SU-DHL-6 (cell line): ENCODE measurements around the gene CCDC152.

Source experiments
- H2AFZ ChIP-seq: fragments of 200-600 bp; sonication (generic); 2 replicates; pipeline ENCODE4 v1.6.1; 2014; ENCODE audit warnings: low read depth, mild to moderate bottlenecking, moderate library complexity, mixed read lengths, antibody characterized with exemption, low read length; ENCODE audit not compliant: severe bottlenecking
- H3F3A ChIP-seq: fragments of 200-600 bp; shearing (Covaris generic); 2 replicates; pipeline ENCODE4 v1.6.0; 2016; ENCODE audit warnings: antibody characterized with exemption, mild to moderate bottlenecking; ENCODE audit not compliant: insufficient read depth
- H3K27ac ChIP-seq: fragments of 200-600 bp; sonication (generic); 2 replicates; pipeline ENCODE4 v1.5.1; 2016; ENCODE audit warnings: low read depth, mild to moderate bottlenecking, low read length, moderate library complexity, mixed read lengths
- H3K27me3 ChIP-seq: fragments of 200-600 bp; sonication (generic), shearing (Covaris generic); 2 replicates; pipeline ENCODE4 v1.6.0; 2014; ENCODE audit warnings: mild to moderate bottlenecking, low read length
- H3K36me3 ChIP-seq: fragments of 200-600 bp; sonication (generic); 2 replicates; pipeline ENCODE4 v1.6.1; 2014; ENCODE audit warnings: mild to moderate bottlenecking, low read length, mixed read lengths
- H3K4me2 ChIP-seq: fragments of 300-600, 200-600 bp; shearing (Covaris generic), sonication (generic); 2 replicates; pipeline ENCODE4 v1.6.0; 2014; ENCODE audit warnings: low read length, low read depth, mild to moderate bottlenecking; ENCODE audit not compliant: poor library complexity, severe bottlenecking
- H3K4me3 ChIP-seq: fragments of 200-600 bp; sonication (generic); 2 replicates; pipeline ENCODE4 v1.5.1; 2014; ENCODE audit warnings: antibody characterized with exemption, low read length, mild to moderate bottlenecking, mixed read lengths; ENCODE audit not compliant: insufficient read depth, poor library complexity, severe bottlenecking
- H3K79me2 ChIP-seq: fragments of 200-600 bp; sonication (generic); 2 replicates; pipeline ENCODE4 v1.6.1; 2014; ENCODE audit warnings: mild to moderate bottlenecking, low read length, moderate library complexity; ENCODE audit not compliant: insufficient read depth
- H3K9ac ChIP-seq: fragments of 200-600 bp; sonication (generic); 2 replicates; pipeline ENCODE4 v1.7.0; 2014; ENCODE audit warnings: mild to moderate bottlenecking, low read length
- H3K9me2 ChIP-seq: fragments of 200-600 bp; sonication (generic); replicated peaks from 2 replicates; pipeline ENCODE4 v1.6.1; 2014; ENCODE audit warnings: low read length; ENCODE audit not compliant: insufficient read depth
- H3K9me3 ChIP-seq: fragments of 200-600 bp; sonication (generic); 2 replicates; pipeline ENCODE4 v1.6.1; 2014; ENCODE audit warnings: low read length, mixed read lengths; ENCODE audit not compliant: insufficient read depth
- H4K20me1 ChIP-seq: fragments of 200-600 bp; sonication (generic); 2 replicates; pipeline ENCODE4 v1.6.1; 2014; ENCODE audit warnings: low read depth, mild to moderate bottlenecking, antibody characterized with exemption, low read length, moderate library complexity, mixed read lengths
- CTCF ChIP-seq: fragments of 200-600 bp; sonication (generic); IDR thresholded peaks from one replicate; pipeline ENCODE4 v1.5.1; 2017; ENCODE audit warnings: antibody characterized with exemption, mild to moderate bottlenecking, low read length, moderate library complexity; ENCODE audit not compliant: insufficient read depth, poor library complexity, severe bottlenecking
- EZH2phosphoT487 ChIP-seq: fragments of 200-600 bp; sonication (generic), shearing (Covaris generic); conservative IDR thresholded peaks from 2 replicates; pipeline ENCODE4 v1.6.1; 2018; ENCODE audit warnings: mild to moderate bottlenecking, antibody characterized with exemption, low read length, moderate library complexity, mixed read lengths

Gene CCDC152

GRCh38 chr5:42840269-42840668 is 83.7 kb downstream of the CCDC152 start:
- H2AFZ ChIP-seq = no peak overlapping the region
- no peak overlapping the region for H3K4me2 ChIP-seq
- TF ChIP-seq EZH2phosphoT487 (no peak), CTCF (no peak)
- H3K9me2 ChIP-seq = no peaks in the 10 kb centered on the region
- H3K27me3 ChIP-seq = no peaks in the 10 kb centered on the region
- no peaks in the 10 kb centered on the region for H4K20me1 ChIP-seq
- H3K79me2 ChIP-seq = no peaks in the 10 kb centered on the region
- H3K9ac ChIP-seq = no peak overlapping the region
- H3K36me3 ChIP-seq = no peaks in the 10 kb centered on the region
- H3K4me3 ChIP-seq = no peak overlapping the region
- no peaks in the 10 kb centered on the region for H3F3A ChIP-seq
- H3K27ac ChIP-seq = no peak overlapping the region
- H3K9me3 ChIP-seq = no peaks in the 10 kb centered on the region

- Histone ChIP-seq H3K27me3 (no peaks in the 10 kb centered on the region), H3K27ac (no peak overlapping the region), H3K36me3 (no peaks in the 10 kb centered on the region), H4K20me1 (no peaks in the 10 kb centered on the region), H3K4me3 (no peak overlapping the region), H3K9me3 (no peaks in the 10 kb centered on the region), H3K9me2 (no peaks in the 10 kb centered on the region), H3K9ac (no peak overlapping the region), H3K4me2 (no peak overlapping the region), H2AFZ (no peak overlapping the region), H3K79me2 (no peaks in the 10 kb centered on the region), H3F3A (no peaks in the 10 kb centered on the region)
- no peak for TF ChIP-seq CTCF
- no peak for TF ChIP-seq EZH2phosphoT487
These were observed 84.4 kb downstream of the CCDC152 start for GRCh38 chr5:42840842-42841567.

DNA sequence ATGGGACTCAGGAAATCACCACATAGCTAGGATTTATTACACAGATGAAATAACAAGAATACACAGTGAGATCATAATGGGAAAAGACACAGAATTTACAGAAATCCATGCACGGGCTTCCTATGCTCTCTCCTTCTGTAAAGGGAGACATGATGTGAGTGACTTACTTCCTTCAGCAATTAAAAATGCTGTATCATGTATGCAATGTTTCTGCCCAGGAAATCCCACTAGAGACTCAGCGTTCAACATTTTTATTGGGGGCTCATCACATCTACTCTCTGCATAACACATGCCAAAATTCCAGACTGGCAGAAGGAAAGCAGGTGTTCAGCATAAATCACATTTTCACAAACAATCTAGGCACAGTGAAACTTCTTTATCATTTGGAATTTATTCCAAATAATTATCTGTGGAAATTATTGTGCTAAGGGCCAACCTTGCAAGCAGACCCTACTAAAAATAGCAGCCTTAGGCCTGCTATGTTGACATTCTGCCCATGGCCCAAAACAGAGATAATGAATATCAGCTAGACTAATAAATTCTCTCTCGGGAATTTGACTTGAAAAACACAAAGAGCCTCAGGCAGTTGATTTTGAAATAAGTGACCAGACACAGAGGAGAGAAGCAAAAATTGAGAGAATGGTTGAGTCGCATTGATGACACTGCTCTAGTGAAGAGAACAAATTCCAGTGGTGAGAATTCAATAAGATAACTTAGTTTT is 86.5 kb downstream of the CCDC152 start:
- no peaks in the 10 kb centered on the region for H3F3A ChIP-seq
- TF ChIP-seq EZH2phosphoT487 (no peak), CTCF (no peak)
- no peaks in the 10 kb centered on the region for H3K79me2 ChIP-seq
- H3K9me3 ChIP-seq = no peaks in the 10 kb centered on the region
- H3K27ac ChIP-seq = no peak overlapping the region
- H3K9ac ChIP-seq = no peak overlapping the region
- H3K36me3 ChIP-seq = no peaks in the 10 kb centered on the region
- H4K20me1 ChIP-seq = no peaks in the 10 kb centered on the region
- no peak overlapping the region for H3K4me2 ChIP-seq
- no peak overlapping the region for H3K4me3 ChIP-seq
- H2AFZ ChIP-seq = no peak overlapping the region
- no peaks in the 10 kb centered on the region for H3K27me3 ChIP-seq
- H3K9me2 ChIP-seq = no peaks in the 10 kb centered on the region
